Embryonic facial prominence (tissue), 1 donor: Measurements from ENCODE around the gene DBX1.

Experiments
- DNase-seq: peaks from one replicate; pipeline ENCODE4 v3.0.0-alpha.2; 2016; ENCODE audit errors: extremely low spot score

Gene DBX1

DNA sequence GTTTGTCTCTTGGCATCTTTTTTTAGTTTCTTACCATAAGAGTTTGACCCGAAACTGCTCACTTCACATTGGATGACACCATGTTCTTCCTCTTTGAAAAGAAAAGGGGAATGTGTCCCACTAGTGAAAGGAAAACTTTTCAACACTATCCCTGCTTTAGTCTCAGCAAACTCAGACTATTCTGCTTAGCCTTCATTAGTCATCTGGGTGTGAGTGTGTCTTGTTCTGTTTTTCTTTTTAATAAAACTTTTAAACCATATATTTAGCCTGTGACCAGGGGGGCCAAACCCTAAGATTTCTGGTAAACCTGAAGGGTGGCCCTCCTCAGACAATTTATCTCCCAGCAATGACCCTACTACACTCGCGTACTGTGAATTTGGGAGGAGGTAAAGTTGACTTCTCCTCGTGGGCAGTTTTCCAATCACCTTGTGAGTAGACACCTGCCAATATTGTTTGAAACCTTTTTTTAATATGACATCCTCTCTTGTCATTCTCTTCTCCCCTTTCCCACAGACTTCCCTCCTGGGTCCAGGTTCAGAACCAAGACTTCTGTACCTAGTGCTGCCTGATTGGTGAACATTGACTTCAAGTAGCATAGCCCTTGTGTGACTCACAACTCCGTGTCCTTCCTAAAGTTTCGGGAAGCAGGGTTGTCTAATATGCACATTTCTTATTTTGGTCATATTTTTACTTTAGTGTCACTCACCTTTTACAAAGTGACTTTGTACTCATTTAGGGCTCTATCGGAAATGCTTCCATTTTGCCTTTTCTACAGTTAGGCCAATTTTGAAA, 39.9 kb downstream of the DBX1 start:
- no peak for DNase-seq

GRCh38 chr11:20119315-20119714, 41.0 kb downstream of the DBX1 start:
- no peak for DNase-seq

- DNase-seq, result no peak
Measured at GRCh38 chr11:20118209-20118608, 42.1 kb downstream of the DBX1 start.

GRCh38 chr11:20117291-20117690, 43.0 kb downstream of the DBX1 start:
- DNase-seq, result no peak

GRCh38 chr11:20116825-20117224, 43.5 kb downstream of the DBX1 start:
- no peak for DNase-seq

DNA sequence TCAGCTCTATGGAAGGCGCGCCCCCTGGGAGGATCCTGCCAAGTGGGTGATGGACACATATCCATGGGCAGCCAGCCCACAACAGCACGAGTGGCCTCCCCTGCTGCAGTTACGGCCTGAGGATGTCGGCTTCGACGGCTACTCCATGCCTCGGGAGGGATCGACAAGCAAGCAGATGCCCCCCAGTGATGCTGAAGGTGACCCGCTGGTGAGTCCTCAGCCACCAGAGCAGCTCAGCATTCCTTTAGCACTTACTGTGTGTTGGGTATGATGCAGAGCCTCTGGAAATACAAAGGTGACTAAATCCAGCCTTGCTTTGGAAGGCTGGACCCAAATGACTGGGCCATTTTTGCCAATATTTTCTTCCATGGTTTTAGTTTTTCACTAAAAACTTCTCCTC, 45.7 kb downstream of the DBX1 start:
- DNase-seq, result no peak

DNA sequence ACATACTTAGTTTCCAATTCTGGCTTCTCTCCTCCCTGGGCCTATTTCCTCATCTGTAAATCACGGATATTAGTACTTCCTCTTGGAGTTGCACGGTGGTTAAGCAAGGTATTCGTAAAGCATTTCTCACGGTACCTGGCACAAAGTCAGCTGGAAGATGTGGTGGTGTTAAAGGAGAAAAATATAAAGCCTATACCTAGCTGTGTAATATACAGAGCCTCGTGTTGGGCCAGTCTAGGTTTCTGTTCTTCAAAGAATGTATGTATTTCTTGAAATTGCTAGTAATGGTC, 47.2 kb downstream of the DBX1 start:
- no peak for DNase-seq

- no peak for DNase-seq
Measured at GRCh38 chr11:20112291-20113148, 47.8 kb downstream of the DBX1 start.

DNA sequence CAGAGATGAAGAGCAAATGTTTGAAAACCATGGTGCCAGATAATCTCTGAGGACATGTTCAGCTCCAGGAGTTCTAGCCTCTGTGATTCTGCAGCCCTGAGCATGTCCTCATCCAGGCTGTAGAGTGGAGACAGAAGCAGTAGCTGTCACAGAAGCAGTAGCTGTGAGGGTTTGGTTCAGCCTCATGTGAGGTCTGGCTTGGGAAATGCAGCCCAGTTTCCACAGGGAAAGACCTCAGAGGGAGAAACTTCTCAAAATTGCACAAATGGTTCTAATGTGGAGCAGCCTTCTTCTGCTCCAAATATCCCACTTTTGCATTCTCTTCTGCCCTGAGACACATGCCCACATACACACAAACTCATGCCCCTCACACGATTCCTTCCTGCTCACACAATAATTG, 48.4 kb downstream of the DBX1 start:
- DNase-seq, result no peak

GRCh38 chr11:20110908-20111669, 49.2 kb downstream of the DBX1 start:
- DNase-seq, result no peak

DNA sequence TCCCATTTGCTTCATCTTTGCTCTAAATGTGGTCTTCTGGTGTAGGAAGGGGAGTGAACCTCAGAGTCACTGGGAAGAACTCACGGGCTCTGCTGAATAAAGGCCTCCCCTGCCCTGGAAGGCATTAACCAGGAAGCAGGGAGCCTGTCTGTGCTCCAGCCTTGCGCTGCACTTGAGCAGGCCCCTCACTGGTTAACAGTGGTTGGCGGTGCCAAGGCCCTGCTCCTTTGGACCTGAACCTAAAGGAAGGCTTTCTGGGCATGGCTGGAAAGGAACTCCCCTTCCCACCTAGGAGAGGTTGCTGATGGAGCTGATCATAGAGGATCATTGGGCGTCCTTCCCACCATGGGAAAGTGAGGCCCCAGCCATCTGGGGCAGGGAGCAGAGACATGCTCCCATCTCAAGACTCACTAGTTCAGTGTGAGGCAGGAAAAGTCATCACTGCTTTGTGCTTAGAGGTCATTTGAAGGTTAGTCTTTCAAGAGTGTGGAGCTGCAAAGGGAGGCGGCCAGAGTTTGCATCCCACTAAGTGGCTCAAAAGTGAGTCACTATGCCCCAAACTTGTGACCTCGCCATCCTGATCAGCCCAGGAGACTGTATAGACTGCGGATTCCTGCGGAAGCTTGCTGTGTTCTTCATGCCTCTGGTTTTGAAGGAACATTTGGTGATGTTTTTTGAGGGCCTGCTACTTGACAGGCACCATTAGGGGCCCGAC, 50.4 kb downstream of the DBX1 start:
- no peak for DNase-seq
